ENCODE data around the gene SRGN.

DNA sequence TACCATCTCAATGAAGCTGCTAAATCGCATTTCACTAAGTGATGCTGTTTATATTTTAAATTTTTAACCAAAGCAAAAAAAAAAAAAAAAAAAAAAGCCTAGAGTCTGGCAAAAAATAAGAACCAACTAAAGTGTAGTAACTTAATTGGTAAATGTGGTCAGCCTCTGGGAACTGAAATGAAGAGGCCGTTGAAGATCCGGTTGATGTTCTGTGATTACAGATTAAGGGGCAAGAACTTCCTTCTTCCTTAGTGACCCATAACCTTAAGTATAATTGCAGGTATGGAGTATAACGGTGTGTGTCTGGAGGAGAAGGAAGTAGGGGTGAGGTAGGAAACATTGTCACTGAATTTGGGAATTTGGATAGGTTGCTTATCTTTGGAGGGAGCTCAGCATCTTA, 7.7 kb upstream of the SRGN start:
- TF ChIP-seq, protein P1, sequence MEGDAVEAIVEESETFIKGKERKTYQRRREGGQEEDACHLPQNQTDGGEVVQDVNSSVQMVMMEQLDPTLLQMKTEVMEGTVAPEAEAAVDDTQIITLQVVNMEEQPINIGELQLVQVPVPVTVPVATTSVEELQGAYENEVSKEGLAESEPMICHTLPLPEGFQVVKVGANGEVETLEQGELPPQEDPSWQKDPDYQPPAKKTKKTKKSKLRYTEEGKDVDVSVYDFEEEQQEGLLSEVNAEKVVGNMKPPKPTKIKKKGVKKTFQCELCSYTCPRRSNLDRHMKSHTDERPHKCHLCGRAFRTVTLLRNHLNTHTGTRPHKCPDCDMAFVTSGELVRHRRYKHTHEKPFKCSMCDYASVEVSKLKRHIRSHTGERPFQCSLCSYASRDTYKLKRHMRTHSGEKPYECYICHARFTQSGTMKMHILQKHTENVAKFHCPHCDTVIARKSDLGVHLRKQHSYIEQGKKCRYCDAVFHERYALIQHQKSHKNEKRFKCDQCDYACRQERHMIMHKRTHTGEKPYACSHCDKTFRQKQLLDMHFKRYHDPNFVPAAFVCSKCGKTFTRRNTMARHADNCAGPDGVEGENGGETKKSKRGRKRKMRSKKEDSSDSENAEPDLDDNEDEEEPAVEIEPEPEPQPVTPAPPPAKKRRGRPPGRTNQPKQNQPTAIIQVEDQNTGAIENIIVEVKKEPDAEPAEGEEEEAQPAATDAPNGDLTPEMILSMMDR (IDR thresholded peaks at IDR 0.05) = no peak
- no peak for TF ChIP-seq EZH2 (IDR thresholded peaks at IDR 0.05; ENCODE audit: borderline replicate concordance, insufficient read depth, low read depth, low read length, poor library complexity, severe bottlenecking)
